Panc1 (cell line): ENCODE results near the gene GNB1.
"Not testable (repeated sequence)": the region's sequence is repeated elsewhere in the genome, so short reads cannot be mapped to it uniquely, and the experiment has no call there.

ENCODE experiments used
- CTCF ChIP-seq: fragments of 450-650 bp; IDR thresholded peaks from 2 replicates; pipeline ENCODE4 v1.5.1; 2017; ENCODE audit warnings: mild to moderate bottlenecking
- SIN3A ChIP-seq: IDR thresholded peaks from 2 replicates; pipeline ENCODE4 v1.6.1; 2012; ENCODE audit warnings: low read depth, mild to moderate bottlenecking, low read length, moderate library complexity, borderline replicate concordance; ENCODE audit not compliant: insufficient read depth

DNA sequence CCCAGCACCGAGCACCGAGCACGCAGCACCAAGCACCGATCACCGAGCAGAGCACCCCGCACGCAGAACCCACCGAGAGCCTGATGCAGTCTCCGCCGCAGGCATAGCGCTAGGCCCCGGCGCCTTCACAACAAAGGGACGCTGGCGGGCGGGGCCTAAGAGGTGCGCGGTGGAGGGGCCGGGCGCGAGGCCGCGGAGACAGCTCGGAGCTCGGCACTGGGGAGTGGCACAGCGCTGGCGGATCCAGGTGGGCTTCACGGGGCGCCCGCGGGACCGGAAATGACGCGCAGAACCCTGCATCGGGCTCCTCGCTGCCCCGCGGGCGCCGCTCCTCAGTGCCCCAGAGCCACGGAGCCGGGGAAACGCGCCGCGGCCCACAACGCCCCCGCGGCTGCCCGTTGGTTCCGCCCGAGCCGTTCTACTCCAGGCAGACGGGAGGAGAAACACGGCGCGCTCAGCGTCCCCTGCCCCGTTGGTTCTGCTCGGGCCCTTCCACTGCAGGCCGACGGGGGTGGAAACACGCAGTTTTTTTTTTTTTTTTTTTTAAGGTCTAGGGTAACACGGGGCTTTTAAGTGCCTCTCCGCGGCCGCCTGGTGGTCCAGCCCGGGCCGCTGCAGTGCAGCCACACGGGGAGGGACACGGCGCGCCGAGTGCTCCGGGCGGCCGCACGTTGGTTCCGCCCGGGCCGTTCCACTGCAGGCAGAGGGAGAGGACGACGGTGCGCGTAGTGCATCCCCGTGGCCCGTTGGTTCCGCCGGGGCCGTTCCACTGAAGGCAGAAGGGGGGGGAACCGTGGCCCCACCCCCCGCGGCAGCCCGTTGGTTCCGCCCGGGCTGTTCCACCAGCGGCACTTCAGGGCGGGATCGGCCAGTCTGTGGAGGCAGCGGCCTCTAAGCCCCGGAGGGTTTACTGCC is 145.0 kb downstream of the GNB1 start:
- not testable (repeated sequence) for TF ChIP-seq CTCF, SIN3A
